Measurements from ENCODE around the gene NR1H4. TPM values are rescaled to one million over a fixed set of nuclear protein-coding genes. Genes with fewer than 3 reads are reported as not detected.
"Not testable (repeated sequence)": the region's sequence is repeated elsewhere in the genome, so short reads cannot be mapped to it uniquely, and the experiment has no call there.

NR1H4 gene
- total RNA-seq, 1 donor from 2014 or later: not detected

DNA sequence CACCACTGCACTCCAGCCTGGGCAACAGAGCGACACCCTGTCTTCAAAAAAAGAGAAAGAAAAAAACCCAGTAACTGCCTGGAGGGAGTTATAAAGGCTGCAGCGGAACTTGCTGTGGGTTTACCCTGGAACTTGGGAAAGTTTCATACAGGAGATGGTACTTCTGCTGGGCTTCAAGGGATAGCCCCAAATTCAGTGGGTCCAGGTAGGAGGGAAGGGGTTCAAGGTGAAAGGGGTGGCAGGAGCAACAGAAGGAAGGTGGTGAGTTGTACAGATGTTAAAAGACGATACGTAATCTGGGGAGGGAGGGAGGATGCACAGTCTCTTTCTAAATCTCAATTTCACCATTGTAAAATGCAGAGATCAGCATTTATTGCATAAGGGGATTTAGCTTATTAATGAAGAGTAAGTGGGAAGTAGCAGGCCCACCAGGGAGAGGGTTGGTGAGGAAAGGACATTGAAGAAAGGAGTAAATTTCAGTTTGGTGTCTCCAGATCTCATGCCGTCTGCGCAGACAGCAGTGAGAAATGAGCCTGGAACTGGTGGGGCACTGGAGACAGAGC is 91.3 kb downstream of the NR1H4 start:
- DNase-seq (ENCODE audit: low spot score in 2 of 2) (no peak), FAIRE-seq (no peak)

GRCh38 chr12:100565987-100566545 is 92.4 kb downstream of the NR1H4 start:
- DNase-seq (ENCODE audit: low spot score in 2 of 2): no peak
- no peak for FAIRE-seq

DNA sequence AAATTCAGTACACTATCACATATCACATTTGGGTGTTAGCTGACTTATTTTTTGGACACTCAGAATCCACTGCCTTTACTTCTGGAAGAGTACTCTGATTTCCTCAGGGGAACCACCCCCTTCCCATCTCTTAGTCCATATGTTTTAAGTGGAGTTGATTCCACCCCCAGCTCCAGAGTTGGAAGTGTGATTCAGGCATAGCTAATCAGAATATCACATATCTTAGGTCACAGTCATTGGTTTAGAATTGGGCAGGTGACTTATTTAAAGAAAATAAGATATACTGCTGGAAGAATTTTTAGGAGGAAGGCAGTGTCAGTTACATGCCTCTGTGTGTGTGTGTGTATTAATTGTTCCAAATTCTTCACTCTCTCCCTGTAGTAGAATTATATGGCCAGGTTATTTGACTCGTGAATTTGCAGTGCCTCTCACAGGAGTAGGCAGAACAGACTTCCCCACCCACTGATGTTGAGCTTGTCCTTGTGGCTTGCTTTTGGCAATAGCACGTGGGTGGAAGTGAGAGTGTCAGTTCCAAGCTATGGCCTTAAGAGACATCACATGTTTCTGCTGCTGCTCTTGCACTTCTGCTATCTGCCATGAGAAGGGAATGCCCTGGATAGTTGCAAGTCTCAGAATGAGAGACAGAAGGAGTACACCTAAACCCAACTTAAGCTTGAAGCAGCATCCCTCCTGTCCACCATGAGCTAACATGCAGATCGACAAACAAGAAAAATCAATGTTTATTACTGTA is 93.4 kb downstream of the NR1H4 start:
- no peak for FAIRE-seq
- peak in 1 of 2 donors; percentile 22 for DNase-seq (ENCODE audit: low spot score in 2 of 2)

GRCh38 chr12:100567945-100568344 is 94.3 kb downstream of the NR1H4 start:
- FAIRE-seq (no peak), DNase-seq (ENCODE audit: low spot score in 2 of 2) (no peak)

DNA sequence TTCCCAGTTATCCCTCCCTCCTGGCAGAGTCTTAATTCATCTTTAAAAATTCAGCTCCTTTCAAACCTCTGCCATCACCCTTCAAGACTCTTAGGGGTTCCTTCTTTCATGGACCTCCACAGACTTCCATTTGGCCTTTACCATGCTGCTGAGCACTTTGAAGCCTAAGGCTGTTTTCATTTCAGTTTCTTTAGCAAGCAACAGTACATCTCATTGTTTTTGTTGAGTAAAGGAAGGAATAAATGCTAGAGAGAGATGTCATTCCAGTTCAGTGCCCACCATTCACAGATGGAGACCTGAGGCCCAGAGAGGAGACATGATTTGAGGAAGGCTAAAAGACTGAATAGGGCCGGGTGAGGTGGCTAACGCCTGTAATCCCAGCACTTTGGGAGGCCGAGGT is 98.5 kb downstream of the NR1H4 start:
- no peak for DNase-seq (ENCODE audit: low spot score in 2 of 2)
- no peak for FAIRE-seq

- DNase-seq (ENCODE audit: low spot score in 2 of 2): peak; percentile 79 to 87
- FAIRE-seq: no peak
These were observed 99.9 kb downstream of the NR1H4 start, which contains the start of gene GAS2L3 for GRCh38 chr12:100573292-100574186. Gene GAS2L3 (plus strand): TSS chr12:100573684. CDS start chr12:100594905, 21,221 bp downstream.

- no peak for DNase-seq (ENCODE audit: low spot score in 2 of 2)
- FAIRE-seq: no peak
These were observed 100.8 kb downstream of the NR1H4 start for GRCh38 chr12:100574187-100575074.

- no peak for DNase-seq (ENCODE audit: low spot score in 2 of 2)
- FAIRE-seq: no peak
These were observed 102.8 kb downstream of the NR1H4 start for GRCh38 chr12:100576331-100577036.

DNA sequence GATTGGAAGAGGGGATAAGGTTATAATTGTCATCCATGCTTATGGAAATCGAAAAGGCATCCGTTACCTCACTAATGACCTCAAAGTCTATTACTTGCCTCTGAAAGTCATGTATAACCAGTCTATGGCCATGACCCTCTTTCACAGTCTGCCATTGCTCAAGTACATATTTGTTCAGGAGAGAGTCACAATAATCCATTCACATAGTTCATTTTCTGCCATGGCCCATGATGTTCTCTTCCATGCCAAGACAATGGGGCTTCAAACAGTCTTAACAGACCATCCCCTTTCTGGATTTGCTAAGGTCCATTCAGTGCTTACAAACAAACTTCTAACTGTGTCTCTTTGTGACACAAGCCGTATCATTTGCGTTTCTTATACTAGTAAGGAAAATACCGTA is 105.3 kb downstream of the NR1H4 start:
- DNase-seq (ENCODE audit: low spot score in 2 of 2) (no peak), FAIRE-seq (no peak)

- FAIRE-seq (no peak), DNase-seq (ENCODE audit: low spot score in 2 of 2) (no peak)
These were observed 106.2 kb downstream of the NR1H4 start for GRCh38 chr12:100579844-100580243.

DNA sequence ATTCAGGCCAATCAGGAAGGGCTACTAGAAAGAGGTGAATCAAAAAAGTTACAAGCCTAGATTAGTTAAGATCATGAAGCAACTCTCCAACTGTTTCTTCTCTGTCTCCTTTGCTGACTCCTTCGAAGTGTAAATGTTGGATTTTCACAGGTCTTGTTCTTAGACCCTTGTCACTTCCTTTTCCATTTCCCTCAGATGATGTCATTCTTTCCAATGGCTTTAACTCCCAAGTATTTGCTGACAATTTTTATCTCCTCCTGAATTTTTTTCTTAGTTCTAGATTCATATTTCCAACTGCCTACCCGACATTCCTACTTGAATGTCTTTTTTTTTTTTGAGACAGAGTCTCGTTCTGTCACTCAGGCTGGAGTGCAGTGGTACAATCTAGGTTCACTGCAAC is 110.6 kb downstream of the NR1H4 start:
- no peak for FAIRE-seq
- no peak for DNase-seq (ENCODE audit: low spot score in 2 of 2)

- FAIRE-seq (peak; percentile 3), DNase-seq (ENCODE audit: low spot score in 2 of 2) (no peak)
These were observed 118.3 kb downstream of the NR1H4 start for GRCh38 chr12:100591979-100592378.

- no peak for FAIRE-seq
- DNase-seq (ENCODE audit: low spot score in 2 of 2): no peak
These were observed 119.8 kb downstream of the NR1H4 start for GRCh38 chr12:100593490-100593889.

DNA sequence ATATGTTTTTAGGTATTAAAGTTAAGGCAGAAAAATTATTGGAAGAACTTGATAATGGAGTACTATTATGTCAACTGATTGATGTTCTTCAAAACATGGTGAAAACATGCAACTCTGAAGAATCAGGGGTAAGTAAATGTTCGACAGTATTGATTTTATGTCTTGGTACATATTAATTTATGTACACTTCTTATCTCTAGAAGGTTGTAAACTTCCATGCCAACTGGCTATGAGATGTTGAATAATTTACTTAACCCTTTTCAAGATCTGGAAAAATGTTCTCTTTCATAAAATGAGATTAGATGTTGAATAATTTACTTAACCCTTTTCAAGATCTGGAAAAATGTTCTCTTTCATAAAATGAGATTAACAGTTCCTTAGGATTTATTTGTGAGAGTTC is 128.0 kb downstream of the NR1H4 start:
- DNase-seq (ENCODE audit: low spot score in 2 of 2) (no peak), FAIRE-seq (no peak)

GRCh38 chr12:100602997-100603396 is 129.3 kb downstream of the NR1H4 start:
- DNase-seq (ENCODE audit: low spot score in 2 of 2); FAIRE-seq: not testable (repeated sequence)

GRCh38 chr12:100608776-100609175 is 135.1 kb downstream of the NR1H4 start:
- no peak for DNase-seq (ENCODE audit: low spot score in 2 of 2)
- no peak for FAIRE-seq

GRCh38 chr12:100610666-100611430 is 137.2 kb downstream of the NR1H4 start:
- DNase-seq (ENCODE audit: low spot score in 2 of 2) (no peak), FAIRE-seq (no peak)

DNA sequence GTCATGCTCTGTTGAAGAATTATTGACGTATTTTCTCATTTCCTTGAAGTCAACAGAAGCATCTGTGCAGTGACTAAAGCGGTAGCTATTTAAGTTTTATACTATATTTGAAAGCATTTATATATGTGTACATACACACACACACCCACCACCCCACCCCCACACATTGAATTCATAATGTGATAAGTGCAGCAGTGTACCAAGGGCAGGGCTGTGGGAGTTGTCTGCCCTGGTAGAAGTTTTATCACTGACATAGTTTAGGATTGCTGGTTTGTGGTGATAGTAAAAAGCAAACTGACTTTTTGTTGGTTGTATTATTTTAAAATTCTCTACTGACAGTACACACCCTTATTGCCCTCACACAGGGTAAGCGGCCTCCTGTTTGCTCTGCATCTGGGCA is 138.9 kb downstream of the NR1H4 start:
- DNase-seq (ENCODE audit: low spot score in 2 of 2): no peak
- no peak for FAIRE-seq

Data from frontal cortex (tissue), 4 donors.